ENCODE data around the gene UBE2C.
"Not testable (repeated sequence)": the region's sequence is repeated elsewhere in the genome, so short reads cannot be mapped to it uniquely, and the experiment has no call there.

UBE2C gene

GRCh38 chr20:45812157-45813005 lies at the start of gene UBE2C:
UBE2C (plus strand) TSS chr20:45812644; CDS start chr20:45812696, 52 bp downstream.
- peak; percentile 90 to 91 for DNase-seq

GRCh38 chr20:45764618-45765282 lies 47.7 kb upstream of the UBE2C start:
- DNase-seq, result not testable (repeated sequence)

- no peak for DNase-seq
Measured at GRCh38 chr20:45765307-45765875, 47.1 kb upstream of the UBE2C start.

- DNase-seq, result no peak
Measured at GRCh38 chr20:45765980-45766379, 46.5 kb upstream of the UBE2C start.

- no peak for DNase-seq
Measured at GRCh38 chr20:45768479-45768878, 44.0 kb upstream of the UBE2C start.

- peak; percentile 69 to 79 for DNase-seq
Measured at GRCh38 chr20:45771182-45771759, 41.2 kb upstream of the UBE2C start.

GRCh38 chr20:45772693-45773092 lies 39.8 kb upstream of the UBE2C start:
- no peak for DNase-seq

- no peak for DNase-seq
Measured at GRCh38 chr20:45774945-45775344, 37.5 kb upstream of the UBE2C start.

- no peak for DNase-seq
Measured at GRCh38 chr20:45775411-45775810, 37.0 kb upstream of the UBE2C start.

GRCh38 chr20:45776931-45777330 lies 35.5 kb upstream of the UBE2C start:
- DNase-seq, result no peak

- no peak for DNase-seq
Measured at GRCh38 chr20:45779011-45779915, 33.2 kb upstream of the UBE2C start.

GRCh38 chr20:45780159-45780558 lies 32.3 kb upstream of the UBE2C start:
- no peak for DNase-seq

GRCh38 chr20:45781391-45781931 lies 31.0 kb upstream of the UBE2C start:
- no peak for DNase-seq

- peak in 1 of 2 donors; percentile 8 for DNase-seq
Measured at GRCh38 chr20:45782890-45783289, 29.6 kb upstream of the UBE2C start.

GRCh38 chr20:45783656-45784294 lies 28.7 kb upstream of the UBE2C start:
- no peak for DNase-seq

GRCh38 chr20:45788351-45788750 lies 24.1 kb upstream of the UBE2C start:
- no peak for DNase-seq

- peak in 1 of 2 donors; percentile 2 for DNase-seq
Measured at GRCh38 chr20:45792317-45793118, 19.9 kb upstream of the UBE2C start.

- DNase-seq, result no peak
Measured at GRCh38 chr20:45796337-45797065, 15.9 kb upstream of the UBE2C start.

- not testable (repeated sequence) for DNase-seq
Measured at GRCh38 chr20:45797510-45797909, 14.9 kb upstream of the UBE2C start.

- DNase-seq, result not testable (repeated sequence)
Measured at GRCh38 chr20:45797955-45798354, 14.5 kb upstream of the UBE2C start.

Measured in activated CD4-positive, alpha-beta T cell treated with anti-CD3 and anti-CD28 coated beads for 4 hours (primary cell).